Uterus (tissue), 2 donors: Measurements from ENCODE around the gene GKN1.

Source experiments
- POLR2A ChIP-seq, 2 donors: fragments of 450-650 bp; IDR thresholded peaks; one replicate each; pipeline ENCODE4 v1.6.1; 2016; ENCODE audit warnings: antibody characterized with exemption in 2 of 2, mild to moderate bottlenecking in 1 of 2, moderate library complexity in 1 of 2
- TF ChIP-seq, protein P1 (sequence below), 4 experiments: fragments of 200-600 bp in 2 of 4; fragments of 450-650 bp in 2 of 4; sonication (generic) in 2 of 4; IDR thresholded peaks; one replicate each; pipeline ENCODE4 v1.5.1; 2016 to 2019; ENCODE audit warnings: antibody characterized with exemption in 4 of 4, mild to moderate bottlenecking in 2 of 4, moderate library complexity in 1 of 4

DNA sequence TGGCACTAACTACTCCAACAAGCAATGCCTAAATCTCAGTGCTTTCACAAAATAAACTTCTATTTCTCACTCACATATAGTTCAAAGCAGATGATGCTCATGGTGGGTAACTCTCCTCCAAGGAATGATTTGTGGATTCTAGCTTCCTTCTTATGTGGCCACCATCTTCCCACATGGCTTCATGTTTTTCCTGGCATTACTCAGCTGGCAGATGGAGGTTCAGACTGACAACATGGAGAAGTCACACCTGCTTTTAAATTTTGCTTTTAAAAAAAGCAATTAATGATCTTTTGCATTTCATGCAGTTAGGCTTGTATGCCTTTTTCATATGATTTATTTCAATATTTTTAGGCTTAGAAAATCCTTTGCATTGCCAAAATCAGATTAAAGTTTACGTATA is 15.4 kb upstream of the GKN1 start:
- TF ChIP-seq, protein P1, sequence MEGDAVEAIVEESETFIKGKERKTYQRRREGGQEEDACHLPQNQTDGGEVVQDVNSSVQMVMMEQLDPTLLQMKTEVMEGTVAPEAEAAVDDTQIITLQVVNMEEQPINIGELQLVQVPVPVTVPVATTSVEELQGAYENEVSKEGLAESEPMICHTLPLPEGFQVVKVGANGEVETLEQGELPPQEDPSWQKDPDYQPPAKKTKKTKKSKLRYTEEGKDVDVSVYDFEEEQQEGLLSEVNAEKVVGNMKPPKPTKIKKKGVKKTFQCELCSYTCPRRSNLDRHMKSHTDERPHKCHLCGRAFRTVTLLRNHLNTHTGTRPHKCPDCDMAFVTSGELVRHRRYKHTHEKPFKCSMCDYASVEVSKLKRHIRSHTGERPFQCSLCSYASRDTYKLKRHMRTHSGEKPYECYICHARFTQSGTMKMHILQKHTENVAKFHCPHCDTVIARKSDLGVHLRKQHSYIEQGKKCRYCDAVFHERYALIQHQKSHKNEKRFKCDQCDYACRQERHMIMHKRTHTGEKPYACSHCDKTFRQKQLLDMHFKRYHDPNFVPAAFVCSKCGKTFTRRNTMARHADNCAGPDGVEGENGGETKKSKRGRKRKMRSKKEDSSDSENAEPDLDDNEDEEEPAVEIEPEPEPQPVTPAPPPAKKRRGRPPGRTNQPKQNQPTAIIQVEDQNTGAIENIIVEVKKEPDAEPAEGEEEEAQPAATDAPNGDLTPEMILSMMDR (IDR thresholded peaks at IDR 0.05) = no peak
- TF ChIP-seq POLR2A (IDR thresholded peaks at IDR 0.05) = no peak
